K562 (cell line): ENCODE measurements around the gene ARL4D. TPM values are rescaled to one million over a fixed set of nuclear protein-coding genes. Genes with fewer than 3 reads are reported as not detected.

Source experiments
- CBFA2T2 ChIP-seq: fragments of 450-650 bp; conservative IDR thresholded peaks from 2 replicates; pipeline ENCODE4 v1.6.1; 2017; ENCODE audit warnings: mild to moderate bottlenecking
- DIDO1 ChIP-seq: fragments of 450-650 bp; IDR thresholded peaks from 2 replicates; pipeline ENCODE4 v1.6.1; 2016; ENCODE audit warnings: low read depth, missing biosample characterization, missing genetic modification characterization
- ETS1 ChIP-seq: conservative IDR thresholded peaks from 2 replicates; pipeline ENCODE4 v1.6.1; 2011; ENCODE audit warnings: low read depth, mild to moderate bottlenecking, low read length; ENCODE audit not compliant: control insufficient read depth
- FOS ChIP-seq: IDR thresholded peaks from 3 replicates; pipeline ENCODE4 v1.6.1; 2011; ENCODE audit not compliant: insufficient read length; ENCODE audit errors: extremely low read depth
- HINFP ChIP-seq: fragments of 450-650 bp; conservative IDR thresholded peaks from 2 replicates; pipeline ENCODE4 v1.6.1; 2016; ENCODE audit warnings: missing genetic modification characterization, low read depth, mild to moderate bottlenecking, control low read depth, missing compliant biosample characterization
- MAX ChIP-seq: sonication (generic); formaldehyde crosslinking; IDR thresholded peaks from 2 replicates; pipeline ENCODE4 v1.9.0; 2022; ENCODE audit warnings: mild to moderate bottlenecking, missing genetic modification reagents
- MCM7 ChIP-seq, 2 experiments: fragments of 450-650 bp; IDR thresholded peaks; 2 replicates each; pipeline ENCODE4 v1.6.1; 2016 to 2018
- MEF2D ChIP-seq: conservative IDR thresholded peaks from 2 replicates; pipeline ENCODE4 v1.6.1; 2016; ENCODE audit warnings: low read depth, missing genetic modification characterization, missing compliant biosample characterization
- NFATC3 ChIP-seq: fragments of 450-650 bp; IDR thresholded peaks from 2 replicates; pipeline ENCODE4 v1.6.1; 2017; ENCODE audit warnings: mild to moderate bottlenecking
- PHB ChIP-seq: fragments of 250-450 bp; sonication (Bioruptor Pico); IDR thresholded peaks from 2 replicates; pipeline ENCODE4 v1.5.0; 2021
- RERE ChIP-seq: sonication (generic); formaldehyde crosslinking; IDR thresholded peaks from 2 replicates; pipeline ENCODE4 v1.8.0; 2023; ENCODE audit warnings: missing genetic modification reagents, mild to moderate bottlenecking, borderline replicate concordance
- TGIF2 ChIP-seq: sonication (generic); formaldehyde crosslinking; IDR thresholded peaks from 2 replicates; pipeline ENCODE4 v1.8.1; 2022; ENCODE audit warnings: mild to moderate bottlenecking, missing genetic modification reagents, moderate library complexity
- ZBED1 ChIP-seq: IDR thresholded peaks from 2 replicates; pipeline ENCODE4 v1.6.1; 2014
- ZBTB1 ChIP-seq: sonication (generic); formaldehyde crosslinking; IDR thresholded peaks from 2 replicates; pipeline ENCODE4 v1.8.1; 2023; ENCODE audit warnings: missing genetic modification reagents, low read depth, mild to moderate bottlenecking, borderline replicate concordance
- ZBTB7A ChIP-seq: IDR thresholded peaks from 2 replicates; pipeline ENCODE4 v1.6.1; 2011; ENCODE audit warnings: low read depth, mild to moderate bottlenecking, low read length, moderate library complexity, borderline replicate concordance; ENCODE audit not compliant: control insufficient read depth
- ZFPM2 ChIP-seq: fragments of 250-450 bp; sonication (Bioruptor Pico); IDR thresholded peaks from 2 replicates; pipeline ENCODE4 v1.5.1; 2022; ENCODE audit warnings: mild to moderate bottlenecking
- ZNF165 ChIP-seq: fragments of 250-450 bp; sonication (Bioruptor Pico); IDR thresholded peaks from 2 replicates; pipeline ENCODE4 v1.4.0; 2020; ENCODE audit warnings: borderline replicate concordance
- ZNF224 ChIP-seq: sonication (generic); formaldehyde crosslinking; IDR thresholded peaks from 2 replicates; pipeline ENCODE4 v1.8.0; 2022; ENCODE audit warnings: mild to moderate bottlenecking, missing genetic modification reagents
- ZNF444 ChIP-seq: fragments of 250-450 bp; sonication (Bioruptor Pico); IDR thresholded peaks from 2 replicates; pipeline ENCODE4 v1.4.0; 2020; ENCODE audit warnings: mild to moderate bottlenecking, moderate library complexity
- ZNF449 ChIP-seq: fragments of 250-450 bp; sonication (Bioruptor Pico); IDR thresholded peaks from 2 replicates; pipeline ENCODE4 v1.8.0; 2022; ENCODE audit warnings: moderate library complexity, mild to moderate bottlenecking, inconsistent platforms
- ZNF79 ChIP-seq: fragments of 250-450 bp; sonication (Bioruptor Pico); IDR thresholded peaks from 2 replicates; pipeline ENCODE4 v1.4.0; 2020; ENCODE audit warnings: low read depth, mild to moderate bottlenecking, moderate library complexity
- polyA plus RNA-seq, 8 experiments: library from polyadenylated mRNA; depleted of rRNA in 4 of 8; stranded (reverse) in 5 of 8; unstranded in 3 of 8; fragments of >200 nt; fragmentation: Nextera tagmentation in 2 of 8; fragmentation: Illumina TruSeq in 1 of 8; extraction: Ambion mirVana in 2 of 8; extraction: Trizol in 1 of 8; gene quantifications; 2 replicates each; pipeline versions ENCODE4 v1.2.1 to v1.2.3, GENCODE V29; 2011 to 2014; ENCODE audit warnings: inconsistent platforms in 1 of 8, missing spikeins in 1 of 8
- total RNA-seq, 7 experiments: library from RNA; depleted of rRNA in 6 of 7; stranded (reverse); fragments of >200 nt in 6 of 7; fragmentation: Illumina TruSeq in 2 of 7; extraction: Trizol in 2 of 7; gene quantifications; 2 replicates each; pipeline versions ENCODE4 v1.2.1 to v1.2.3, GENCODE V29; 2011 to 2021; ENCODE audit warnings: low replicate concordance in 1 of 7

The ARL4D gene
- total and polyA plus RNA-seq, 9 of the 15 experiments (the other 6 are each of a cell fraction or from before 2014, with no cell fraction given) = 0.07 to 0.53 (median 0.28) TPM; not detected in 1

- no peak for TF ChIP-seq MCM7 (IDR thresholded peaks at IDR 0.05)
- TF ChIP-seq MAX (CRISPR knock-in tag) = 0 out of 2 replicates have a peak, but pooled peaks have one; percentile 39
- TF ChIP-seq TGIF2 (CRISPR knock-in tag) = no peak
- no peak for TF ChIP-seq MEF2D (tag)
- TF ChIP-seq ZNF165 (CRISPR knock-in tag) = no peak
- no peak for TF ChIP-seq ZNF224 (CRISPR knock-in tag)
- no peak for TF ChIP-seq ETS1
- TF ChIP-seq RERE = no peak
- TF ChIP-seq DIDO1 (tag) = no peak
- TF ChIP-seq ZBTB7A = no peak
- peak; percentile 95 for TF ChIP-seq CBFA2T2
- no peak for TF ChIP-seq PHB
- no peak for TF ChIP-seq HINFP (tag)
- TF ChIP-seq ZNF444 (CRISPR knock-in tag) = no peak; the same call in 1 of the 2 replicates
- no peak for TF ChIP-seq FOS
- TF ChIP-seq ZBTB1 (CRISPR knock-in tag) = no peak
- no peak for TF ChIP-seq NFATC3
- TF ChIP-seq ZNF79 (CRISPR knock-in tag) = no peak
- no peak for TF ChIP-seq ZFPM2 (CRISPR knock-in tag)
- TF ChIP-seq ZBED1 = no peak
- no peak for TF ChIP-seq ZNF449 (CRISPR knock-in tag)
These were observed 5.1 kb downstream of the ARL4D start (continued) for GRCh38 chr17:43403846-43404245.
